Ascending aorta (tissue), 2 donors: Measurements from ENCODE around the gene STK32C. TPM values are rescaled to one million over a fixed set of nuclear protein-coding genes. Genes with fewer than 3 reads are reported as not detected.

ENCODE experiments used
- DNase-seq, 2 donors: peaks; one replicate each; pipeline ENCODE4 v3.0.0-alpha.2; 2019; ENCODE audit warnings: low spot score in 2 of 2
- H3K27ac ChIP-seq, 2 donors: fragments of 200-600 bp; sonication (generic); one replicate each; pipeline ENCODE4 v1.5.1; 2016 to 2017; ENCODE audit warnings: mild to moderate bottlenecking in 1 of 2
- H3K27me3 ChIP-seq: fragments of 200-600 bp; sonication (generic); one replicate; pipeline ENCODE4 v1.5.1; 2017
- H3K36me3 ChIP-seq, 2 donors: fragments of 200-600 bp; sonication (generic); one replicate each; pipeline ENCODE4 v1.5.1; 2016
- H3K4me1 ChIP-seq, 2 donors: fragments of 200-600 bp; sonication (generic); one replicate each; pipeline ENCODE4 v1.5.1; 2016 to 2017; ENCODE audit warnings: mild to moderate bottlenecking in 1 of 2
- H3K4me3 ChIP-seq, 2 donors: fragments of 200-600 bp; sonication (generic); one replicate each; pipeline ENCODE4 v1.5.1; 2016 to 2017; ENCODE audit warnings: mild to moderate bottlenecking in 1 of 2
- H3K9me3 ChIP-seq, 2 donors: fragments of 200-600 bp; sonication (generic); one replicate each; pipeline ENCODE4 v1.5.1; 2016
- CTCF ChIP-seq, 3 experiments: fragments of 200-600 bp in 2 of 3; fragments of 450-650 bp in 1 of 3; sonication (generic) in 2 of 3; IDR thresholded peaks; one replicate each; pipeline ENCODE4 v1.5.1; 2016 to 2019; ENCODE audit warnings: antibody characterized with exemption in 3 of 3, mild to moderate bottlenecking in 1 of 3, moderate library complexity in 1 of 3
- intact Hi-C: fragments of 100-400 bp; cut with DNase I; formaldehyde crosslinking; loops from one replicate; pipeline ENCODE4 v1.15.1; 2023
- total RNA-seq: library from RNA; depleted of rRNA; stranded (reverse); fragments of >200 nt; gene quantifications from one replicate; pipeline ENCODE4 v1.1.0, GENCODE V29; 2016

STK32C gene
- total RNA-seq, 1 donor from 2014 or later: 16.2 TPM

GRCh38 chr10:132349766-132350165, 42.0 kb upstream of the STK32C start:
- no peak for DNase-seq
- Histone ChIP-seq H3K36me3 (peaks cover 0 to 4% of the 10 kb centered on the region in 2 donors), H3K27me3 (no peaks in the 10 kb centered on the region), H3K9me3 (no peaks in the 10 kb centered on the region), H3K4me3 (no peak overlapping the region), H3K4me1 (no peaks in the 10 kb centered on the region), H3K27ac (no peak overlapping the region)
- intact Hi-C loops: loop anchor here (5.0 kb wide), 1 partner anchor 42 kb away; the partner anchor contains the start of gene STK32C
- no peak for TF ChIP-seq CTCF (IDR thresholded peaks at IDR 0.05)

- intact Hi-C loops: no loop called here
- Histone ChIP-seq H3K36me3 (peaks cover 3 to 4% of the 10 kb centered on the region in 2 donors), H3K4me3 (no peak overlapping the region), H3K4me1 (no peaks in the 10 kb centered on the region), H3K27ac (no peak overlapping the region), H3K9me3 (no peaks in the 10 kb centered on the region), H3K27me3 (no peaks in the 10 kb centered on the region)
- TF ChIP-seq CTCF (IDR thresholded peaks at IDR 0.05): no peak
- no peak for DNase-seq
Observed at GRCh38 chr10:132347931-132348267, 40.1 kb upstream of the STK32C start.

GRCh38 chr10:132347211-132347930, 39.6 kb upstream of the STK32C start:
- Histone ChIP-seq H3K9me3 (peaks cover 0 to 2% of the 10 kb centered on the region in 2 donors), H3K27ac (no peak overlapping the region)
- no peak for TF ChIP-seq CTCF (IDR thresholded peaks at IDR 0.05)

GRCh38 chr10:132346806-132347205, 39.1 kb upstream of the STK32C start:
- peaks cover 4 to 10% of the 10 kb centered on the region in 2 donors for H3K36me3 ChIP-seq

More at GRCh38 chr10:132347211-132347930, 39.6 kb upstream of the STK32C start:
- DNase-seq: no peak
- H3K27me3 ChIP-seq: no peaks in the 10 kb centered on the region
- H3K36me3 ChIP-seq: peaks cover 4 to 7% of the 10 kb centered on the region in 2 donors
- intact Hi-C loops: no loop called here
- no peak overlapping the region for H3K4me3 ChIP-seq
- H3K4me1 ChIP-seq: no peaks in the 10 kb centered on the region

DNA sequence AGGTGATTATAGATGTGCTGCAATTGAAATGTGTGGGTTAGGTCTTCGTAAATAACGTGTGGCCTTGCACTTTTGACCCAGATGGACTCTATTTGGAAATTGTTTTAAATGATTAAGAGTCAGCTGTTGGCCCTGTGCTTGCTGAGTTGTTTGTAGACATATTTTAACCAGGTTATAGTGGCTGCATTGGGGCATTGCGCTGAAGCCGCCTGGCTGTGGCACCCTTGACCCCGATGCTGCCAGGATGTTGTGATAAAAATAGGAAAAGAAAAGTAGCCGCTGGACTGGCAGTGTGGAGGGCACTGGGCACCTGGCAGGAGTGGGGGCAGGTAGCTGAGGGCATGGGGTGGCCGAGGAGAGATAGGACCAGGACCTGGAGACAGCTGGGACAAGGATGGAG, 37.6 kb upstream of the STK32C start:
- intact Hi-C loops: no loop called here
- Histone ChIP-seq H3K9me3 (peaks cover 0 to 3% of the 10 kb centered on the region in 2 donors), H3K4me1 (no peaks in the 10 kb centered on the region), H3K36me3 (peaks cover 4 to 10% of the 10 kb centered on the region in 2 donors), H3K4me3 (no peak overlapping the region), H3K27ac (no peak overlapping the region), H3K27me3 (no peaks in the 10 kb centered on the region)
- DNase-seq: no peak
- TF ChIP-seq CTCF (IDR thresholded peaks at IDR 0.05): no peak

More at GRCh38 chr10:132346806-132347205, 39.1 kb upstream of the STK32C start:
- Histone ChIP-seq H3K4me3 (no peak overlapping the region), H3K4me1 (no peaks in the 10 kb centered on the region), H3K27me3 (no peaks in the 10 kb centered on the region), H3K9me3 (peaks cover 0 to 3% of the 10 kb centered on the region in 2 donors), H3K27ac (no peak overlapping the region)
- TF ChIP-seq CTCF (IDR thresholded peaks at IDR 0.05): no peak
- no peak for DNase-seq
- intact Hi-C loops: no loop called here
